NCI-H82 (cell line): ENCODE results near the gene KLK14.

Experiments
- DNase-seq: peaks from one replicate; lab custom pipeline; 2025; lab: John Stamatoyannopoulos, UW

Gene KLK14

DNA sequence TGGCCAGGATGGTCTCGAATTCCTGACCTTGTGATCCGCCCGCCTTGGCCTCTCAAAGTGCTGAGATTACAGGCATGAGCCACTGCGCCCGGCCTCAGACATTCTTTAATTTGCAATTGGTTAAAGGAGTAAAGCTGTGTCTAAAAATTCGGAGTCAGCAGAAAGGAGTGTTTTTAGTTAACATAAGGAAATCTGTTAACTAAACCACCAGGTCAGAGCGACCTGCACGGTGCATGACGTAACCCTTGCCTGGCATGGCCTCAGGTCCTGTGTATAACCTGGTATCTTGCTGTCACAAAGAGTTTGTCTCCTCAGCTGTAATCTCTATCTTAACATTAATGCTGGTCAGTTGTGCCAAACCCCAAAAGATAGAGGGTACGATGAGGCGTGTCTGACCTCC, 38.4 kb downstream of the KLK14 start:
- no peak for DNase-seq

DNA sequence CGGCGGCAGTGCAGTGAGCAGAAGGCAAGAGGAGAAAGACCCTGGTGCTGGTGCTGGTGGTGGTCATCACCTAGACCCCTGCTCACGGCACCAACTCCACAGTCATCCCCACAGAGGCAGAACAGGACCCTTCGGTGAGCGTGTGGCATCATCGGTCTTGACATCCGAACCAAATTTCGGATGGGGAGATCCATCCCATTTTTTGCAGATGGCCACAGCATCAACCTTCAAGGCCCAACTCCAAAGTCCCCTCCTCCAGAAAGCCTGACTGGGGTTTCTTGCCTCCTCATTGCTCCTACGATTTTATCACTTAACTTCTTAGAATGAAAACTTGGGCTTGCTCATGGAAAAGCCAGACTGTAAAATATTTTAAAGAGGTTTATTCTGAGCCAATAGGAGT, 39.2 kb downstream of the KLK14 start:
- DNase-seq = no peak

DNA sequence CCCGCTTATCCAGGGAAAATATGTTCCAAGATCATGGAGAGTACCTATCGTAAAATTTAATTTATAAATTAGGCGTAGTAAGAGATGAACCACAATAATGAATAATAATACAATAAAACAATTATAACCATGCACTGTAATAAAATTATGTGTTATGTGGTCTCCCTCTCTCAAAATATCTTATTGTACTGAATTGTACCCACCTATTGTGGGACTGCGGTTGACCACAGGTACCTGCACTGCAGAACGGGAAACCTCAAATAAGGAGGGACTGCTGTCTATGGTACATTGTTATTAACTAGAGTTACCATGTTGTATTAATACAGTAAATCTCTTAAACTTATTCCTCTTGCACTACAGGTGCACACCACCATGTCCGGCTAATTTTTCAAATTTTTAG, 42.5 kb downstream of the KLK14 start:
- no peak for DNase-seq

DNA sequence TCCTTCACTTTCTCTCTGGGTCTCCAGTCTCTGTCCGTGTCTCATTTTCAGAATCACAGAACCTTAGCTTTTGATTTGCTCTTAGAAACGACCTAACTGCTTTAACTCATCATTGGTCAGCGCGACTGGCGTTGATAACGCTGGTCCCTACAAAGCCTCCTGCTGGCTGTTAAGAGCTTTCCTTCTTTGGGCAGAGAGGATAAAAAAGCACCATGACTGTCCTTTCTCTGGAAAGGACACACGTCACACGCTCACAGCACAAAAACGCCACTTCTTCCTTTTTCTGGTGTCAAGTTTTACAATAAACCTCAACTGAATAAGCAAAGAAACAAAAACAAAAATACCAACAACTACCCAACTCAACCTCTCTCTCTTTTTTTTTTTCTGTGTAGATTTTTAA, 46.2 kb downstream of the KLK14 start:
- DNase-seq = no peak

DNA sequence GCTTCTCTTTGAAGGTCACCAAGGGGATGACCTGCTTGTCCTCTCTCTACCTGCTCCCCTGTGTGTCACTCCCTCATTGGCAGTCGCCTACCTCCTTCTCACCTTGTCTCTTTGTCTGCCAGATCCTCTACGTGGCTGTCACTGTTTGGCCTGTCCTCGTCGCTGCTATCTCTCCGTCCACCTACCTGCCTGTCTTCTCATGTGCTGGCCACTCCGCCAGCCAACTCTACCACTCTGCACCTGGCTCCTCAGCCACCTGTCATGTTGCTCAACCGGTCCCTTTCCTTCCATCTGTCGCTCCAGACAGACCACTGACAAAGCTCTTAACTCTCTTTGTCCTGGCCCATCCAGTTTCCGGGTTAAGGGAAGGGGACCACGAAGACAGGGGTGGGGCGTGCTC, 48.0 kb downstream of the KLK14 start, which contains the start of gene KLK12:
Gene KLK12, minus strand, starts transcription at position 299 of the 400 bp plus-strand sequence. CDS start 381 bp downstream, outside the sequence.
- DNase-seq = no peak

DNA sequence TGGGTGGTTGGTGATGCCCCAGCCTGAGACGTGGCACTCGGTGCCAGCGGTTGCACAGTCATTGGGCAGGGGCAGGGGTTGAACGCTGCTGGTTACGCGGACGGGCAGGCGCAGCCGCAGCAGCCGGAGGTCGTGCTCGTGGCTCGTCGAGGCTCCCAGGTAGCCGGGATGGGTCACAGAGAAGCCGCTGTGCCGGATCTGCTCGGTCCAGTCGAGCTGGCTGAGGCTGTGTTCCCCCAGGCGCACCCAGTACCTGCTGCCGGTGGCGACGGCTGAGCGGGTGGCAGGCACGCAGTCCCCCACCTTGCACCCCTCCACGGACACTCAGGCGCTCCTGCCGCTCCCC, 50.8 kb downstream of the KLK14 start:
- DNase-seq = no peak

DNA sequence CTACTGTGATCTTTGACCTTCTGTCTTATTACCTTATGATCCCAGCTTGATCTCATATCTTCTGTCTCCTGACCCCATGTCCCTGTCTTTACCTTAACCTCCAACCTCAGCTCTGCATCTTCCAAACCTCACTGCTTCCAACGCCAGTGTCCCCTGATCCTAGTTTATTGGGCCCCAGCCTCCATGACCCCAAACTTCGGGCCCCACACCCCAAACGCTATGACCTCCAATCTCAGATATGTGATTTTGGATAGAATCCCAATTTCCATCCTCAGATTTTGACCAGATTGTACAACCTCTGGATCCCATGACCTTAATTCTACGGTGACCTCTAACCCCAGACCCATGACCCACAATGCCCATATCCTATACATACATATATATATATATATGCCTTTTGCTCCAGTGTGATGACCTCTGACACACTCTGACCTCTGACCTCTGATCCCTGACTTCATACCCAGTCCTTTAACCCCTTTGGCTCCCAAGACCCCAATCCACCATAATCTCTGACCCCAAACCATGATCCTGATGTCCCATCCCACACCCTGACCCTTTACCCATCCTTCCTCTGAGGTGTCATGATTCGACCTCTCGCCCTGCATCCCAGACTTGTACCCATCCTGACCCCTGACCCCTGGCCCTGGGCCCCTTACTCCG, 51.3 kb downstream of the KLK14 start:
- DNase-seq = no peak

DNA sequence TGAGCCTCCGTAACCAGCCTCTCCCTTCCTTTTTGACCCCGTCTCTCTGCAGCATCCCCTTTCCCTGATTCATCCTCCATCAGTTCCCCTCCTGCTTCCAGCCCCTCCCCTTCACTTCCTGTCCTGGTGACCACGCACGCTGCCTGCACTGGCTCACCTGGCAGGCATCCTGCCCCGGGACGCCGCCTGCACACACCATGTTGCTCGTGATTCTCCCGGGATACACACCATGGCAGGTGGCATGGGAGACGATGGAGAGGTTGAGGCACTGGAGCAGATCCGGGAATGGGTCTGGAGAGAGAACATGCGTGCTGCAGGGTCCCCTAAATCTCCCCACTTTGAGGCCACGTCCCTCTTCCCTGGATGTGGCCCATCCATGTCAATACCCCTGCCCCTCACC, 52.1 kb downstream of the KLK14 start:
- DNase-seq = no peak

DNA sequence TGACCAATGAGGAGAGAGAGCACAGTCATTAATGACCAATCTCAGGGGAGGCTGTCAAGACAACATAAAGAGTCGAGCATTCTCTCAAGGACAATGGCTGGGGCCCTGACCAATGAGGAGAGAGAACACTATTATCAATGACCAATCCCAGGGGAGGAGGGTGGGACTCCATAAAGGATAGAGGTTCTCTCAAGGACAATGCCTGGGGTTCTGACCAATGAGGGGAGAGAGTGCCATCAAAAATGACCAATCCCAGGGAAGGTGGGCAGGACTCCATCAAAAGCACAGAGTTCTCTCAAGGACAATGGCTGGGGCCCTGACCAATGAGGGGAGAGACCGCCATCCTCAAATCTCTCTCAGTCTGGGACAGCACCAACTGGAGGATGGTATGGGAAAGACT, 53.0 kb downstream of the KLK14 start:
- DNase-seq = no peak
